A549 (cell line): ENCODE results near the gene OXT. TPM values are rescaled to one million over a fixed set of nuclear protein-coding genes. Genes with fewer than 3 reads are reported as not detected.

Experiments used
- ATAC-seq, 2 experiments: fragments of 200-7000 bp in 1 of 2; fragments of >200 bp in 1 of 2; cut with Nextera tagmentation in 1 of 2; cut with Tn5 transposase in 1 of 2; 3 replicates each; pipeline versions ENCODE4 v1.8.0 to v1.9.1; 2018 to 2020; ENCODE audit warnings: mild to moderate bottlenecking in 1 of 2, moderate library complexity in 1 of 2
- CTCF ChIA-PET: fragments of 300-600 bp; sonication (Branson Sonifier 250); formaldehyde crosslinking; extraction: SDS; loops from one replicate; lab custom pipeline; 2021; ENCODE audit warnings: antibody characterized with exemption, inconsistent platforms; lab: Yijun Ruan, JAX
- POLR2A ChIA-PET: fragments of 350-600 bp; formaldehyde crosslinking; extraction: SDS; loops from one replicate; lab custom pipeline; 2021; ENCODE audit warnings: antibody characterized with exemption, inconsistent platforms; lab: Yijun Ruan, JAX
- DNase-seq, 2 experiments: peaks; one replicate each; pipeline versions ENCODE4 v3.0.0 to v3.0.0-alpha.2; 2011 to 2016; ENCODE audit warnings: low read depth in 1 of 2, low spot score in 1 of 2
- FAIRE-seq: peaks from 2 replicates; lab custom pipeline; 2011; peaks lifted over from hg19 to GRCh38; lab: Jason Lieb, UNC
- H3K27ac ChIP-seq, 2 experiments: fragments of >200 bp; sonication (Bioruptor Twin); formaldehyde crosslinking; 3 replicates each; pipeline ENCODE4 v1.5.1; 2016 to 2017
- H3K4me1 ChIP-seq: fragments of >200 bp; sonication (Bioruptor Twin); formaldehyde crosslinking; 3 replicates; pipeline ENCODE4 v1.6.1; 2016
- H3K4me2 ChIP-seq: fragments of >200 bp; sonication (Bioruptor Twin); formaldehyde crosslinking; 3 replicates; pipeline ENCODE4 v1.6.1; 2016
- H3K4me3 ChIP-seq: fragments of >200 bp; sonication (Bioruptor Twin); formaldehyde crosslinking; 3 replicates; pipeline ENCODE4 v1.5.1; 2016
- H3K9me3 ChIP-seq: fragments of >200 bp; sonication (Bioruptor Twin); formaldehyde crosslinking; 3 replicates; pipeline ENCODE4 v1.6.1; 2016
- ATOH8 ChIP-seq: fragments of 250-450 bp; sonication (Bioruptor Pico); IDR thresholded peaks from 2 replicates; pipeline ENCODE4 v1.5.0; 2020; ENCODE audit warnings: low read depth, mild to moderate bottlenecking, moderate library complexity
- CBX8 ChIP-seq: fragments of 200-600 bp; sonication (generic); IDR thresholded peaks from 2 replicates; pipeline ENCODE4 v1.6.1; 2016
- CTCF ChIP-seq: fragments of >200 bp; sonication (Bioruptor Twin); formaldehyde crosslinking; IDR thresholded peaks from 3 replicates; pipeline ENCODE4 v1.5.1; 2016
- E2F6 ChIP-seq: IDR thresholded peaks from 2 replicates; pipeline ENCODE4 v1.6.1; 2012; ENCODE audit warnings: low read depth, borderline replicate concordance
- EHMT2 ChIP-seq: fragments of 200-600 bp; sonication (generic); IDR thresholded peaks from 2 replicates; pipeline ENCODE4 v1.6.1; 2016; ENCODE audit warnings: antibody characterized with exemption, low read depth, mild to moderate bottlenecking, moderate library complexity
- EP300 ChIP-seq, 2 experiments: fragments of >200 bp; sonication (Bioruptor Twin); formaldehyde crosslinking; IDR thresholded peaks; 2 replicates in 1 of 2; 3 replicates in 1 of 2; pipeline ENCODE4 v1.6.1; 2016 to 2017
- FOSL2 ChIP-seq, 2 experiments: fragments of 450-650 bp in 1 of 2; fragments of >200 bp in 1 of 2; sonication (Bioruptor Twin) in 1 of 2; formaldehyde crosslinking; IDR thresholded peaks; 2 replicates each; pipeline versions ENCODE4 v1.5.0 to v1.6.1; 2016 to 2020; ENCODE audit warnings: mild to moderate bottlenecking in 1 of 2, moderate library complexity in 1 of 2
- HDAC2 ChIP-seq: fragments of 200-600 bp; sonication (generic); IDR thresholded peaks from 2 replicates; pipeline ENCODE4 v1.6.1; 2016
- HES2 ChIP-seq: fragments of >200 bp; sonication (Bioruptor Twin); formaldehyde crosslinking; IDR thresholded peaks from 2 replicates; pipeline ENCODE4 v1.6.1; 2016
- HOXB13 ChIP-seq: fragments of 250-450 bp; sonication (Bioruptor Pico); IDR thresholded peaks from 2 replicates; pipeline ENCODE4 v1.5.0; 2020; ENCODE audit warnings: low read depth, mild to moderate bottlenecking, moderate library complexity
- KDM5A ChIP-seq: fragments of 200-600 bp; sonication (generic); IDR thresholded peaks from 2 replicates; pipeline ENCODE4 v1.6.1; 2016; ENCODE audit warnings: antibody characterized with exemption, mild to moderate bottlenecking
- MAFK ChIP-seq: fragments of 450-650 bp; IDR thresholded peaks from 2 replicates; pipeline ENCODE4 v1.6.1; 2014; ENCODE audit not compliant: partially characterized antibody
- MAZ ChIP-seq: fragments of 150-350 bp; IDR thresholded peaks from 2 replicates; pipeline ENCODE4 v1.6.1; 2014; ENCODE audit warnings: antibody characterized with exemption, low read depth, low read length, borderline replicate concordance
- MYC ChIP-seq: IDR thresholded peaks from 2 replicates; pipeline ENCODE4 v1.6.1; 2012; ENCODE audit warnings: mild to moderate bottlenecking, inconsistent platforms, low read length, improper control_type of control experiment, borderline replicate concordance
- NPAS2 ChIP-seq: fragments of 250-450 bp; sonication (Bioruptor Pico); IDR thresholded peaks from 2 replicates; pipeline ENCODE4 v1.8.0; 2022; ENCODE audit warnings: mild to moderate bottlenecking, moderate library complexity, borderline replicate concordance
- NR3C1 ChIP-seq: fragments of >200 bp; sonication (Bioruptor Twin); formaldehyde crosslinking; IDR thresholded peaks from 3 replicates; pipeline ENCODE4 v1.6.1; 2017
- PBX3 ChIP-seq: IDR thresholded peaks from 2 replicates; pipeline ENCODE4 v1.6.1; 2012
- POLR2A ChIP-seq: IDR thresholded peaks from 2 replicates; pipeline ENCODE4 v1.6.1; 2012; ENCODE audit warnings: mild to moderate bottlenecking, low read length
- RARB ChIP-seq: fragments of 250-450 bp; sonication (Bioruptor Pico); IDR thresholded peaks from 2 replicates; pipeline ENCODE4 v1.8.0; 2021; ENCODE audit warnings: mild to moderate bottlenecking, moderate library complexity
- TFCP2L1 ChIP-seq: fragments of 250-450 bp; sonication (Bioruptor Pico); IDR thresholded peaks from 2 replicates; pipeline ENCODE4 v1.5.0; 2021; ENCODE audit warnings: mild to moderate bottlenecking
- ZFP36 ChIP-seq: fragments of 450-650 bp; IDR thresholded peaks from 2 replicates; pipeline ENCODE4 v1.6.1; 2014; ENCODE audit warnings: borderline replicate concordance; ENCODE audit not compliant: partially characterized antibody
- WGBS: methylation state at CpG from one replicate; pipeline ENCODE4 v1.1.6; 2017; ENCODE audit errors: missing lambda C conversion rate; 5-methylcytosine and 5-hydroxymethylcytosine counted together
- polyA plus RNA-seq, 4 experiments: library from polyadenylated mRNA; depleted of rRNA in 3 of 4; stranded (reverse); fragments of >200 nt; fragmentation: RNase III in 1 of 4; extraction: RNeasy Plus Mini Kit Qiagen cat#74134 plus additional on column Dnase treatment in 1 of 4; gene quantifications; 2 replicates in 3 of 4; 3 replicates in 1 of 4; pipeline ENCODE4 v1.2.3, GENCODE V29; 2011 to 2017

The OXT gene
- polyA plus RNA-seq, 2 of the 4 experiments (the other 2 are of a cell fraction): not detected

GRCh38 chr20:3044336-3044965 lies 27.0 kb upstream of the OXT start (continued):
- no peak for TF ChIP-seq CBX8
- TF ChIP-seq, all 56 proteins: peak for 0

- peak; percentile 82 to 85 for ATAC-seq
- H3K27ac ChIP-seq: peak overlapping the region; percentile 86 to 94
- ChIA-PET POLR2A (interaction anchor here (0.5 to 1.1 kb wide), 4 partner anchors 9 to 829 kb away, joined by 3 to 8 read pairs (median 6); no protein-coding TSS in a partner anchor), CTCF (interaction anchor here (0.6 to 1.0 kb wide), 3 partner anchors 8 to 72 kb away, joined by 3 to 9 read pairs (median 4); no protein-coding TSS in a partner anchor)
- no peak for FAIRE-seq
- no peaks in the 10 kb centered on the region for H3K9me3 ChIP-seq
- H3K4me2 ChIP-seq: peak overlapping the region; percentile 77
- H3K4me3 ChIP-seq: peak overlapping the region; percentile 95
- TF ChIP-seq TFCP2L1 (CRISPR knock-in tag) (no peak), PBX3 (no peak), EP300 (IDR thresholded peaks at IDR 0.05) (no peak), RARB (peak; percentile 40; the same call in 1 of the 2 replicates), ZFP36 (peak; percentile 2), POLR2A (peak; percentile 27), ATOH8 (no peak)
- peaks cover 23% of the 10 kb centered on the region for H3K4me1 ChIP-seq
- 14% methylated on average over 16 of the region's 24 CpGs for WGBS
- DNase-seq: peak in 1 of 2 experiments; percentile 89
These were observed 26.2 kb upstream of the OXT start for GRCh38 chr20:3045042-3045815.

GRCh38 chr20:3045816-3046676 lies 25.4 kb upstream of the OXT start, which contains the start of gene MRPS26:
MRPS26 (plus strand) TSS chr20:3046052; CDS start chr20:3046069, 17 bp downstream.
- peaks cover 23% of the 10 kb centered on the region for H3K4me1 ChIP-seq
- peak within 1 kb of the TSS; percentile 77 for H3K4me2 ChIP-seq
- FAIRE-seq (no peak), ATAC-seq (peak; percentile 94 to 97), DNase-seq (peak; percentile 93 to 94)
- CTCF ChIA-PET: interaction anchor here (1.0 kb wide), 2 partner anchors 8 to 71 kb away, joined by 4 to 9 read pairs; no protein-coding TSS in a partner anchor
- WGBS: 1% methylated on average over 45 of the region's 104 CpGs
- POLR2A ChIA-PET: interaction anchor here (0.5 to 1.1 kb wide), 5 partner anchors 8 to 829 kb away, joined by 3 to 8 read pairs (median 6); no protein-coding TSS in a partner anchor
- H3K27ac ChIP-seq: peak within 1 kb of the TSS; percentile 86 to 94
- no peaks in the 10 kb centered on the region for H3K9me3 ChIP-seq
- peak within 1 kb of the TSS; percentile 95 for H3K4me3 ChIP-seq
- TF ChIP-seq ZFP36 (no peak), E2F6 (peak; percentile 78), NPAS2 (CRISPR knock-in tag) (no peak), MYC (peak; percentile 44; the same call in 1 of the 2 replicates), HOXB13 (CRISPR knock-in tag) (no peak), HDAC2 (peak; percentile 77; the same call in 1 of the 2 replicates), EHMT2 (no peak), ATOH8 (no peak), FOSL2 (IDR thresholded peaks at IDR 0.05) (no peak), FOSL2 (CRISPR knock-in tag; IDR thresholded peaks at IDR 0.05) (no peak), HES2 (no peak), MAFK (no peak), CTCF (no peak), PBX3 (no peak), RARB (no peak), KDM5A (peak; percentile 42; the same call in 1 of the 2 replicates), NR3C1 (no peak), CBX8 (no peak), MAZ (no peak)
